Stimulated activated CD4-positive, alpha-beta T cell treated with anti-CD3 and anti-CD28 coated beads, Interleukin-1b, Interleukin-23, amount 100 ng/mL, for 48 hours (primary cell): ENCODE data around the gene TNIP3.

ENCODE experiments used
- DNase-seq: peaks from one replicate; pipeline ENCODE4 v3.0.0-alpha.2; 2020

TNIP3 gene

DNA sequence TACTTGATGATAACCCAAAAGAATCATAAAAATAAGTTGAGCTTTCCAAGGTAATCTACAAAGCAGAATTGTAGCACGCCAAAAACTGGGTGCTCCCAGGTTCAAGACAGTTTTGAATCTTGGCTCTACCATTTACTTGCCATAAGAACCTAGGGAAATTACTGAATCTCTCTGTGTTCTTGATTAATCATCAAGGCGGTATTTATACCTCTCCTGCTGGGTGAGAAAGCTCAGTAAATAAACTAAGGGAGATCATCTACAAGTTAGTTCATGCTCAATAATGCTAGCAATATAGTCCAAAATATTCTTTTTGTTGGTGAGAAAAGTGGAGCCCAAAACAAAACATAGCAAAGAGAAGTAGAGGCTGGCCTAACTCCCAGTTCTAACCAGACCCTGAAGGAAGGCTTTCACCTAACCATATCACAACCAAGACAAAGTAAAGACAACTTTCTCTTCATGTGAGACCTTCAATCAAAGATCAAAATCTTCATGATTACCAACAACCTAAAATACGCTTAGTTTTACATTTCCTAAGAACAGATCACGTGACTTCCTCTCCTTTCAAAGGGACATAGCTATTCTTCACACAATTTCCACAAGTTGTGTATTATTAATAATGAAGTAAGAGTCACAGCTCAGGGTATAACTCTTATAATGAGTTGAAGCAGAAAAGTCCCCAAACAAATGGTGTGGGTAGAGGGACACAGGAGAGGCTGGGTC lies 34.4 kb downstream of the TNIP3 start:
- DNase-seq = no peak

GRCh38 chr4:121127100-121127499 lies 37.0 kb downstream of the TNIP3 start:
- no peak for DNase-seq

DNA sequence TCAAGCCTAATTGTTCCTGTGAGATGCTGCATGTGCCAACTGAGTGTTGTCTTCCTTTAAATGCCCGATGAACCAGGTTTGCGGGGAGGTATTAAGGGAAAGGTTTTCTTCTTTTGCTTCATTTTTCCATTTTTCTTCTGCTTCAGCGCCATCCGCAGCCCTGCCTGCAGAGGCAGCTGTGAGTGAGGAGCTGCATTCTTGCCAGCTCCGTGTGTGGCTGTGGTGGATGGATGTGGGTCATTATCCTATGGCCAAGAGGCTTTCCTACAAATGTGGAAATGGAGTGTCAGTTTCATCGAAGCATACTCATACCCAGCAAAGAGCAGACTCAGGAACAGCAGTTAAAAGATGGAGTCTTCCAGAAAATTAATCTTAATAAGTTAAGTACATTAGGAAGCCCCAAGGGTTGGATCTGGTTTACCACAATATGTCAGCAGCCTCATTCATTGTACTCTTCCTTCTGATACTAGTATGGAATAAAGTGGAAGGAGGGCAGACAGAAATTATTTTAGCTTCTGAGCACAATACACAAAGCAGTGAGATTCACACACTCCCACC lies 37.6 kb downstream of the TNIP3 start:
- DNase-seq = no peak

DNA sequence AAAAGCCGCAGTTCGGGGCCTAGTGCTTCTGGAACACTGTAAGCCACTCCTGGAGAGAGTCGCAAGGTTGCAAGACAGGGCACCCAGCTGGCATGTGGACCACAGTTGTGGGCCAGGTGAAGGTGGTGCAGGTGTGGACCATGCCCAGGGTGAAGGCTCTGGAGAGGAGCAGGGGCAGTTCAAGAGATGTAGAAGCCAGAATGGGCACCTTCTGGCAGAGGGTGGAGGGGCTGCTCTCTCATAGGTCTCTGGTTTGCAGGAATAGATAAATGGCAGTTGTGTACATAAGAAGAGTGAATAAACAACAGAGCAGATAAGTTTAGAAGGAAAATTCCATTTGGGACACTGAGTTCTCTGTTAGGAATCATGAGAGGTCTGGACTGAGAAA lies 38.6 kb downstream of the TNIP3 start:
- no peak for DNase-seq

DNA sequence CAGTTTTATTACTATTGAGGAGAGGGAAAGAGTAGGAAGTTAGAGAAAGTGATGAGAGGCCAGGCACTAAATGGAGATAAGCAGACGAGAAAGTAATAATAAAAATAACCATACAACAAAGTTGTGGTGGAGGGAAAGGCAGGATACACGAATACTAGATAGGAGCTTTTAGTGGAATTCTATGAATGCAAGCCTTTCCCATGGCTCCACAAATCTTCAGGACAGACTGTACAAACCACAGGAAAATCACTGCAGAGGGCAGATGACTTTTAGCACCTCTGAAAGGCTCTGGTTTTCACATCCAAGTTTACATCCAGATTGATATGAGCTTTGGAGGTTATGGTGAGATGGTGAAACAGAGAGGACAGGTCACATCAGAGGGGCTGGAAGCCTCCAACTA lies 41.5 kb downstream of the TNIP3 start:
- DNase-seq = no peak

GRCh38 chr4:121119715-121120114 lies 44.4 kb downstream of the TNIP3 start:
- no peak for DNase-seq

GRCh38 chr4:121118344-121118743 lies 45.8 kb downstream of the TNIP3 start:
- no peak for DNase-seq

- DNase-seq = no peak
Measured at GRCh38 chr4:121114756-121115155, 49.4 kb downstream of the TNIP3 start.

DNA sequence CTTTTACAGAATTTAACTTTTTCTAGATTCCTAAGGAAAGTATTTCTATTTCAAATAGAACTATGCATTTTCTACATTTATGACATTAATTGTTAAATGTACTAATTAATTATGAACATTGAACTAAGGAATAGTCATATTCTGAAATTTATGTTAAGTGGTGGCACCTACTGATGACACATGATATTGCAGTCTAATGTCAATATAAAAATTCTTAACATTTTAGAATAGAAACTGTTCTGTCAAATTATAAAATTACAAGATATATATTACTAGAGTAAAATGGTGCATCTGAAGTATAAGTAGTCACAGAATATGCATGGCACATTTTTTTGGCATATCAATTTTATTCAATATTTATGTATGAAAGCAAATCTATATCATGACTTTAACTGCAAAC lies 51.6 kb downstream of the TNIP3 start:
- no peak for DNase-seq

DNA sequence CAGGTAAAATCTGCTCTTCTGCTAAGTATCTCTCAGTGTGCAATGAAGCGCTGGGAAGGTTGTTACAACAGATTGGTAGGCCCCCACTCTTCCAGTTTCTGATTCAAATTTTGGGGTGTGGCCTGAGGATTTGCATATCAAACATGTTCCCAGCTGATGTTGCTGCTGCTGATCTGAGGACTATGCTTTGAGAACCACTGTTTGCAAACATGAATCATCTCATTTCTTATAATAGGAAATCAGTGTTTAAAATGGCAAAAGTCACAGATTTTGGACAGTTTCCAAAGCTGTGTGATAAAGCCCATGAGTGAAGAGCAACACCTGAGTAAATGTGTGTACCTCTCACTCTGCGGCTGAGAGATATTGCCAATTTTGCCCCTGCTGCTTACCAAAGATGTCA lies 55.6 kb downstream of the TNIP3 start:
- DNase-seq = no peak

GRCh38 chr4:121107507-121107906 lies 56.6 kb downstream of the TNIP3 start:
- DNase-seq = no peak

DNA sequence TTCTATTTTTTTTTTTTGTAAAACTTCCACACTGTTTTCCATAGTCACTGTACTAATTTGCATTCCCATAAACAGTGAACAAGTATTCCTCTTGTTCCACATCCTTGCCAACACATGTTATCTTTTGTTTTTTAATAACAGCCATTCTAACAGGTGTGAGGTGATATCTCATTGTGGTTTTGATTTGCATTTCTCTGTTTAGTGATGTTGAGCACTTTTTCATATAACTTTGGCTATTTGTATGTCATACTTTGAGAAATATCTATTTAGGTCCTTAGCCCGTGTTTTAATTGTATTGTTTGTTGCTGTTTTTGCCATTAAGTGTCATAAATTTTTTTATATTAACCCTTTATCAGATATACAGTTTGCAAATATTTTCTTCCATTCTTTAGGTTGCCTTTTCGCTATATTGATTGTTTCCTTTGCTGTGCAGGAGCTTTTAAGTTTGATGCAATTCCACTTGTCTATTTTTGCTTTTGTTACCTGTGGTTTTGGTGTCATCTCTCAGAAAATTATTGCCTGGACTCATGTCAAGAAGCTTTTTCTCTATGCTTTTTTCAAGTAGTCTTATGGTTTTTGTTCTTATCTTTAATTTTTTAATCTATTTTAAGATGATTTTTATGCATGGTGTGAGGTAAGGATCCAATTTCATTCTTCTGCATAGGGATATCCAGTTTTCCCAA lies 63.9 kb downstream of the TNIP3 start:
- DNase-seq = no peak

GRCh38 chr4:121098266-121098665 lies 65.9 kb downstream of the TNIP3 start:
- no peak for DNase-seq

- no peak for DNase-seq
Measured at GRCh38 chr4:121096629-121097028, 67.5 kb downstream of the TNIP3 start.

DNA sequence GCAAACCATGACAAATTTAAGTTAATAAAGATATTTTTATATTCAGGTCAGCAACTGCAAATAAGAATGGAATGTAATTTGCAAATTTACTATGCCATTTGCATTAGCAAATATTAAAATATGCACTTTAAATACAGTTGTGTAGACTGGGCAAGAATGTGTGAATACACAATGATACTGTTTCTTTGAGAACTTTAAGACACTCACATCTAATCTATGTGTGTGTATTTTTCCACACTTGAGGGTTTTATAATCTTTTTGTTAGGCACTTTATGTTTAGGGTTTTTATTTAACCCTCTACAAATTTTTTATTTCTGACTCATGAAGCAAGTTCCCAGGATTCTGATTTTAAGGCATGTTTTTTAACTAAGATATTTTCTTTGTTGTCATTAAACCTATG lies 67.9 kb downstream of the TNIP3 start:
- no peak for DNase-seq

- DNase-seq = no peak
Measured at GRCh38 chr4:121094297-121094966, 69.7 kb downstream of the TNIP3 start.

GRCh38 chr4:121093261-121093660 lies 70.9 kb downstream of the TNIP3 start:
- DNase-seq = no peak

GRCh38 chr4:121091941-121092340 lies 72.2 kb downstream of the TNIP3 start:
- DNase-seq = no peak

DNA sequence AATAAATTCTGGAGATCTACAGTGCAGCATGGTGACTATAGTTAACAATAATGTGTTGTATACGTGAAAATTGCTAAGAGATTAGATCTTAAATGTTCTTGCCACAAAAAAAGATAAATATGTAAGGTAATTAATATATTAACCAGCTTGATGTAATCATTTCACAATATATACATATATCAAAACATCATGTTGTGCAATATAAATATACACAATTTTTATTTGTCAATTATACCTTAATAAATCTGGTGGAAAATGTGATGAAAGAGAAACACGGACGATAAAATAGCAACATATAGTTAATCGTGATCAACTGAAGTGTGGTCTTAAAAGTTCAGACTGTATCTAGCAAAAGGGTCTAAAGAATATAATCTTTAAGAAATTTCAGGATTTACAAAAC lies 75.3 kb downstream of the TNIP3 start:
- no peak for DNase-seq
